ENCODE data around the gene TMEM106B.

GRCh38 chr7:12196386-12196785 is 14.7 kb upstream of the TMEM106B start:
- TF ChIP-seq CTCF (conservative IDR thresholded peaks at IDR 0.05; ENCODE audit: low read length) (no peak), EZH2phosphoT487 (IDR thresholded peaks at IDR 0.05; ENCODE audit: borderline replicate concordance, low read depth, low read length) (no peak)

All from OCI-LY7 (cell line).